Fibroblast of lung (primary cell): ENCODE data around the gene IGSF9B. TPM values are rescaled to one million over a fixed set of nuclear protein-coding genes. Genes with fewer than 3 reads are reported as not detected.

ENCODE experiments used
- DNase-seq, 2 donors: peaks; one replicate each; pipeline versions ENCODE4 v3.0.0 to v3.0.0-alpha.2; 2010; ENCODE audit warnings: low read depth in 2 of 2
- H2AFZ ChIP-seq: 2 replicates; pipeline ENCODE4 v1.5.1; 2012; ENCODE audit warnings: low read length, control low read depth, inconsistent platforms
- H3K27ac ChIP-seq: 2 replicates; pipeline ENCODE4 v1.5.1; 2011; ENCODE audit warnings: low read length, control low read depth; ENCODE audit not compliant: insufficient read depth
- H3K27me3 ChIP-seq: 2 replicates; pipeline ENCODE4 v1.5.1; 2011; ENCODE audit warnings: mild to moderate bottlenecking, low read length; ENCODE audit not compliant: control insufficient read depth, insufficient read depth
- H3K36me3 ChIP-seq: 2 replicates; pipeline ENCODE4 v1.5.1; 2011; ENCODE audit warnings: low read length; ENCODE audit not compliant: control insufficient read depth, insufficient read depth
- H3K4me1 ChIP-seq: 2 replicates; pipeline ENCODE4 v1.5.1; 2011; ENCODE audit warnings: low read length; ENCODE audit not compliant: control insufficient read depth, insufficient read depth; ENCODE audit errors: extremely low read depth
- H3K4me2 ChIP-seq: 2 replicates; pipeline ENCODE4 v1.5.1; 2011; ENCODE audit warnings: low read length, control low read depth; ENCODE audit not compliant: insufficient read depth; ENCODE audit errors: extremely low read depth
- H3K4me3 ChIP-seq, 4 experiments: fragments of 200-600 bp in 1 of 4; sonication (generic) in 1 of 4; replicated peaks in 1 of 4; 2 replicates each; pipeline ENCODE4 v1.5.1; 2011 to 2016; ENCODE audit warnings: low read length in 4 of 4, low read depth in 3 of 4, mild to moderate bottlenecking in 3 of 4, control low read depth in 2 of 4, inconsistent platforms in 1 of 4, mixed read lengths in 1 of 4; ENCODE audit not compliant: insufficient read depth in 1 of 4; ENCODE audit errors: control extremely low read depth in 1 of 4
- H3K79me2 ChIP-seq: 2 replicates; pipeline ENCODE4 v1.5.1; 2012; ENCODE audit warnings: mild to moderate bottlenecking, low read length, inconsistent platforms; ENCODE audit not compliant: control insufficient read depth, insufficient read depth
- H3K9ac ChIP-seq: 2 replicates; pipeline ENCODE4 v1.5.1; 2011; ENCODE audit warnings: mild to moderate bottlenecking, low read length, control low read depth; ENCODE audit not compliant: insufficient read depth
- H3K9me3 ChIP-seq: 2 replicates; pipeline ENCODE4 v1.5.1; 2012; ENCODE audit warnings: low read depth, low read length; ENCODE audit not compliant: control insufficient read depth, insufficient read depth
- H4K20me1 ChIP-seq: 2 replicates; pipeline ENCODE4 v1.5.1; 2011; ENCODE audit warnings: low read length; ENCODE audit not compliant: control insufficient read depth, insufficient read depth; ENCODE audit errors: extremely low read depth
- CTCF ChIP-seq, 2 donors: IDR thresholded peaks in 1 of 2; conservative IDR thresholded peaks in 1 of 2; 1 replicate in 1 of 2; 2 replicates in 1 of 2; pipeline ENCODE4 v1.5.1; 2011 to 2012; ENCODE audit warnings: low read length in 2 of 2, control low read depth in 1 of 2, inconsistent platforms in 1 of 2, low read depth in 1 of 2, mild to moderate bottlenecking in 1 of 2
- EZH2 ChIP-seq: IDR thresholded peaks from 2 replicates; pipeline ENCODE4 v1.5.1; 2012; ENCODE audit warnings: low read length, control low read depth, mild to moderate bottlenecking; ENCODE audit errors: missing control alignments
- polyA plus RNA-seq, 2 donors: library from polyadenylated mRNA; depleted of rRNA in 1 of 2; stranded (reverse) in 1 of 2; unstranded in 1 of 2; fragments of >200 nt; gene quantifications; 2 replicates each; pipeline ENCODE4 v1.2.1, GENCODE V29; 2011 to 2012; ENCODE audit warnings: missing spikeins in 1 of 2
- total RNA-seq: library from RNA; depleted of rRNA; stranded (reverse); fragments of >200 nt; gene quantifications from 2 replicates; pipeline ENCODE4 v1.2.1, GENCODE V29; 2014

Gene IGSF9B
- total and polyA plus RNA-seq, 2 donors (not counting 1 experiment from before 2014, with no cell fraction given): under 0.01 TPM; not detected in 1

- no peak overlapping the region for H3K4me3 ChIP-seq
- H3K27me3 ChIP-seq: no peaks in the 10 kb centered on the region
- no peak for TF ChIP-seq CTCF (conservative IDR thresholded peaks at IDR 0.05 in 1 of 2, IDR thresholded peaks at IDR 0.05 in 1 of 2; ENCODE audit: low read depth in 1 of 2, low read length in 2 of 2)
- no peak for TF ChIP-seq EZH2
- no peaks in the 10 kb centered on the region for H3K9me3 ChIP-seq
- H3K4me2 ChIP-seq: no peak overlapping the region
- no peak overlapping the region for H3K27ac ChIP-seq
- no peaks in the 10 kb centered on the region for H3K4me1 ChIP-seq
- no peaks in the 10 kb centered on the region for H4K20me1 ChIP-seq
- H2AFZ ChIP-seq: no peak overlapping the region
- no peaks in the 10 kb centered on the region for H3K79me2 ChIP-seq
- H3K36me3 ChIP-seq: no peaks in the 10 kb centered on the region
- no peak for DNase-seq
- H3K9ac ChIP-seq: no peak overlapping the region
These were observed 39.9 kb upstream of the IGSF9B start for GRCh38 chr11:133996671-133997070.

GRCh38 chr11:133995066-133995465, 38.3 kb upstream of the IGSF9B start:
- Histone ChIP-seq H3K4me1 (no peaks in the 10 kb centered on the region), H3K4me2 (no peak overlapping the region), H3K9me3 (no peaks in the 10 kb centered on the region), H3K79me2 (no peaks in the 10 kb centered on the region), H3K27ac (no peak overlapping the region), H4K20me1 (no peaks in the 10 kb centered on the region), H3K36me3 (no peaks in the 10 kb centered on the region), H3K9ac (no peak overlapping the region), H2AFZ (no peak overlapping the region), H3K4me3 (no peak overlapping the region), H3K27me3 (no peaks in the 10 kb centered on the region)
- TF ChIP-seq EZH2 (no peak), CTCF (conservative IDR thresholded peaks at IDR 0.05 in 1 of 2, IDR thresholded peaks at IDR 0.05 in 1 of 2; ENCODE audit: low read depth in 1 of 2, low read length in 2 of 2) (no peak)
- DNase-seq: no peak

GRCh38 chr11:133993921-133994320, 37.2 kb upstream of the IGSF9B start:
- Histone ChIP-seq H3K4me3 (no peak overlapping the region), H3K9ac (no peak overlapping the region), H3K9me3 (no peaks in the 10 kb centered on the region), H2AFZ (no peak overlapping the region), H3K79me2 (no peaks in the 10 kb centered on the region), H3K4me2 (no peak overlapping the region), H3K27ac (no peak overlapping the region), H3K4me1 (no peaks in the 10 kb centered on the region), H3K36me3 (no peaks in the 10 kb centered on the region), H3K27me3 (no peaks in the 10 kb centered on the region), H4K20me1 (no peaks in the 10 kb centered on the region)
- DNase-seq: no peak
- no peak for TF ChIP-seq EZH2
- TF ChIP-seq CTCF (conservative IDR thresholded peaks at IDR 0.05 in 1 of 2, IDR thresholded peaks at IDR 0.05 in 1 of 2; ENCODE audit: low read depth in 1 of 2, low read length in 2 of 2): no peak
